ENCODE data around the gene PTPN13.
"Not testable (repeated sequence)": the region's sequence is repeated elsewhere in the genome, so short reads cannot be mapped to it uniquely, and the experiment has no call there.

PTPN13 gene

GRCh38 chr4:86706923-86707597 lies 112.9 kb downstream of the PTPN13 start:
- no peak for DNase-seq (ENCODE audit: low spot score)
- no peak for TF ChIP-seq CTCF (IDR thresholded peaks at IDR 0.05; ENCODE audit: borderline replicate concordance, control extremely low read depth, extremely low read depth, insufficient read depth, missing control alignments)
- in situ Hi-C loops (cut with MboI; ENCODE audit: low sequenced_read_pairs, unreplicated experiment) = no loop called here

GRCh38 chr4:86717651-86718050 lies 123.5 kb downstream of the PTPN13 start:
- no peak for DNase-seq (ENCODE audit: low spot score)
- in situ Hi-C loops (cut with MboI; ENCODE audit: low sequenced_read_pairs, unreplicated experiment) = no loop called here
- no peak for TF ChIP-seq CTCF (IDR thresholded peaks at IDR 0.05; ENCODE audit: borderline replicate concordance, control extremely low read depth, extremely low read depth, insufficient read depth, missing control alignments)

GRCh38 chr4:86718152-86718551 lies 124.0 kb downstream of the PTPN13 start:
- no peak for TF ChIP-seq CTCF (IDR thresholded peaks at IDR 0.05; ENCODE audit: borderline replicate concordance, control extremely low read depth, extremely low read depth, insufficient read depth, missing control alignments)
- in situ Hi-C loops (cut with MboI; ENCODE audit: low sequenced_read_pairs, unreplicated experiment) = no loop called here
- no peak for DNase-seq (ENCODE audit: low spot score)

- not testable (repeated sequence) for DNase-seq (ENCODE audit: low spot score)
Measured at GRCh38 chr4:86719149-86719548, 125.0 kb downstream of the PTPN13 start.

GRCh38 chr4:86720508-86721068 lies 126.5 kb downstream of the PTPN13 start:
- in situ Hi-C loops (cut with MboI; ENCODE audit: low sequenced_read_pairs, unreplicated experiment) = no loop called here
- DNase-seq (ENCODE audit: low spot score) = no peak
- TF ChIP-seq CTCF (IDR thresholded peaks at IDR 0.05; ENCODE audit: borderline replicate concordance, control extremely low read depth, extremely low read depth, insufficient read depth, missing control alignments) = no peak

More at GRCh38 chr4:86719149-86719548, 125.0 kb downstream of the PTPN13 start:
- in situ Hi-C loops (cut with MboI; ENCODE audit: low sequenced_read_pairs, unreplicated experiment) = not testable (repeated sequence)

- no peak for TF ChIP-seq CTCF (IDR thresholded peaks at IDR 0.05; ENCODE audit: borderline replicate concordance, control extremely low read depth, extremely low read depth, insufficient read depth, missing control alignments)
- no peak for DNase-seq (ENCODE audit: low spot score)
- in situ Hi-C loops (cut with MboI; ENCODE audit: low sequenced_read_pairs, unreplicated experiment) = no loop called here
Measured at GRCh38 chr4:86721412-86721811, 127.3 kb downstream of the PTPN13 start.

- TF ChIP-seq CTCF (IDR thresholded peaks at IDR 0.05; ENCODE audit: borderline replicate concordance, control extremely low read depth, extremely low read depth, insufficient read depth, missing control alignments) = no peak
- no peak for DNase-seq (ENCODE audit: low spot score)
- in situ Hi-C loops (cut with MboI; ENCODE audit: low sequenced_read_pairs, unreplicated experiment) = no loop called here
Measured at GRCh38 chr4:86730310-86730709, 136.2 kb downstream of the PTPN13 start.

All from GM13976 (cell line).